GM21737 (cell line): ENCODE measurements around the gene ANAPC5.
"Not testable (repeated sequence)": the region's sequence is repeated elsewhere in the genome, so short reads cannot be mapped to it uniquely, and the experiment has no call there.

Experiments
- ATAC-seq: cut with Tn5 transposase; IDR thresholded peaks from one replicate; pipeline ENCODE4 v1.9.1; 2021; ENCODE audit warnings: mild to moderate bottlenecking, moderate library complexity; ENCODE audit not compliant: unreplicated experiment

ANAPC5 gene

DNA sequence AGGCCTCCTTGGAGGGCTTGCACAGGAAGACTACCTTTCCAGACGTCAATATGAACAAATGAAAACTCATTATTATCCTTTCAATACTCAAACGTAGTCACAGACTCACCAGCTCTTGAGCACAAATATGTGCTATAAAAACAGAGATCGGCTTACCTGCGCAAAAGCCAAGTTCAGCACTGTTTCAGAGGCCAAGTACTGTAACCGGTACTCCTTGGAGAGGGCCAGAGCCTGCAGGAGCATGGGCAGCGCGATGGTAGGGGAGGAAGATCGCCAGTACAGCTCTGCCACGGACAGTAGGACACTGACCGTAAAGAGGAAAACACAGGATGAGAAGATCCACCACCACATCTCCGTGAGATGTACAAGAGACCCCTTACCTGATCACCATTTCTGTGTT, 34.1 kb downstream of the ANAPC5 start:
- ATAC-seq = no peak

DNA sequence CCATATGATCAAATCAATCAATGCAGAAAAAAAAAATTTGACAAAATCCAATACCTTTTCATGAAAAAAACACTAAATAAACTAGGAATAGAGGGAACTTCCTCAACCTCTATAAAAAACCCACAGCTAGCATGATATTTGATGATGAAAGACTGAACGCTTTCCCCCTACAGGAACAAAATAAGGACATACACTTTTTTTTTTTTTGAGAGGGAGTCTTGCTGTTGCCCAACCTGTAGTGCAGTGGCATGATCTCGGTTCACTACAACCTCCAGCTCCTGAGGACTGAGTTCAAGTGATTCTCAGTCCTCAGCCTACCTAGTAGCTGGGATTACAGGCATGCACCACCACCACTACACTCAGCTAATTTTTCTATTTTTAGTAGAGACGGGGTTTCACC, 37.8 kb downstream of the ANAPC5 start:
- ATAC-seq = no peak

DNA sequence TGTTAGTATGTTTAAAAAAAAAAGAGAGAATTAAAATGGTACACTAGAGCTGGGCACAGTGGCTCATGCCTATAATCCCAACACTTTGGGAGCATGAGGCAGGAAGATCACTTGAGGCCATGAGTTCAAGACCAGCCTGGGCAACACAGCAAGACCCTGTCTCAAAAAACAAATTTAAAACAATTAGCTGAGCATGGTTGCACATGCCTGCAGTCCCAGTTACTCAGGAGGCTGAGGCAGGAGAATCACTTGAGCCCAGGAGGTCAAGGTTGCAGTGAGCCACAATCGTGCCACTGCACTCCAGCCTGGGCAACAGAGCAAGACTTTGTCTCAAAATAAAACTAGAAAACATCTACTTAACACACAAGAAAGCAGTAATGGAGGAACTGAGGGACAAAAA, 42.0 kb downstream of the ANAPC5 start:
- not testable (repeated sequence) for ATAC-seq

DNA sequence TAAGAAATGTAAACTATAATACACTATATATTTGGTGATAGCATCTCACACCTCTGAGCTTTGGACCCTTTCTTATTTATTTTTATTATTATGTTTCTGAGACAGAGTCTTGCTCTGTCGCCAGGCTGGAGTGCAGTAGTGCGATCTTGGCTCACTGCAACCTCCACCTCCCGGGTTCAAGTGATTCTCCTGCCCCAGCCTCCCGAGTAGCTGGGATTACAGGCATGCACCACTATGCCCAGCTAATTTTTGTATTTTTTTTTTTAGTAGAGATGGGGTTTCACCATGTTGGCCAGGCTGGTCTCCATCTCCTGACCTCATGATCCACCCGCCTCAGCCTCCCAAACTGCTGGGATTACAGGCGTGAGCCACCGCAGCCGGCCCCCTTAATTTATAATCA, 44.8 kb downstream of the ANAPC5 start:
- ATAC-seq = not testable (repeated sequence)

DNA sequence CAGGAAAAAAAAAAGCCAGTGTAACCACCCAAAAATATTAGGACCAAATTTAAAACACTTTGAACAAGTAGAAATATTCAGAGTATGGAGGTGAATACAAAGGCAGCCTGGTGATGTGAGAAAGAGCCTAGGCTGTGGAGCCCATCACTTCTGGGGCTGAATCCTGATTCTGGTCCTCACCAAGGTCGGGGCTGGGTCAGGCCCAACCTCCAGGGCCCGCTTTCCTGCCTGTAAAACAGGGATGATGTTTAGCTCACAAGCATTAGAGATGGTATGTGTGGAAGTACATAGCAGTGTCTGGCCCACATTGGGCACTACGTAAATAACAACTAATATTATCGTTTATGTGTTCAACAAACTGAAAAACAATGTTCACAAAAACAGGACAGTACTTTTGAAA, 47.9 kb downstream of the ANAPC5 start:
- no peak for ATAC-seq

DNA sequence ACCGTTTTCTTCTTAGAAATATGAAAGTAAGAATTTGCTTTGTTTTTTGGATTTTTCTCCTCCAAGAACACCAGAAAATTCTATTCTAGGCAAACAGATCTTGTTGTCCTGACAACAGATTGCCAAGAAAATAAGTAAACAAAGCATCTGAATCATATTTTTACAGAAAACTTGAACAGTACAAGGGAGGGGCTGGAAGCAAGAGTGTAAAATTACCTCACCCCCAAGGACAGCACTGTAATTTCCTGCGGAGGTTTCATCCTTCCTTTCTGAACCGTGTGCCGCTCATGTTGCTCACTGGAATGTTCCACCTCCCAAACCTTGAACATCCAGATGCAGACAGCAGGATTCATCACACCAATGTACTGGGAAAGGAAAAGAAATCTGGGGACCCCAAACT, 50.3 kb downstream of the ANAPC5 start:
- ATAC-seq = no peak

DNA sequence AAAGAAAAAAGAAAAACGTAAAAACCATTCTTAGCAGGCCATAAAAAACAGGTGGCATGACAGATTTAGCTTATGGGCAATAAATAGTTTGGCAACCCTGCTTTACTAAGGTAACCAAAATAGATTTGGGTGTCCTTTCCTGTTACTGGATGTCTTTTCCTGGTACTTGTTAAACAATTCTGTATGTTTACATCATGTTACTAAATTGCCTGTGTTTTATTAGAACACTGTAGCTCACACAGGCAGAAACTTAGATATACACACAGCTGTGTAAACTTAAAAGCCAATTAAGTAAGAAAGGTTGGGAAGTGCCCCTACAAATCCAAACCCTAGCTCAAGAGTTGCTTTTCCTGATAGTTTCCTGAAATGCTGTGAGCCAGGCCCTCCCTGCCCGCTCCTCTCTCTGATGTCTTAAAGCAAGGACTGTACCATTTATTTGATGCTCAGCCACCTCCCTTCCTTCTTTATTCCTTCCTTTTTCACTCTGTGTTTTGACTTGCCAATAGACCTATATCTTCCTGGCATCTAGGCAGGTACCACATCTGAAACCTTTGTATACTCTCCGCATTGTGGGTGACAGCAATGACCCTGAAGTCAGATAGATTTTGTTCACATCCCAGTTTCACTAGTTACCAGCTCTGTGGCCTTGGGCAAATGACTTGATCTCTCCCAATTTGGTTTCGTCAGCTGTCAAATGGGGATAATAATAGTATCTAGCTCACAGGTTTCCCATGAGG, 52.0 kb downstream of the ANAPC5 start:
- ATAC-seq = no peak

DNA sequence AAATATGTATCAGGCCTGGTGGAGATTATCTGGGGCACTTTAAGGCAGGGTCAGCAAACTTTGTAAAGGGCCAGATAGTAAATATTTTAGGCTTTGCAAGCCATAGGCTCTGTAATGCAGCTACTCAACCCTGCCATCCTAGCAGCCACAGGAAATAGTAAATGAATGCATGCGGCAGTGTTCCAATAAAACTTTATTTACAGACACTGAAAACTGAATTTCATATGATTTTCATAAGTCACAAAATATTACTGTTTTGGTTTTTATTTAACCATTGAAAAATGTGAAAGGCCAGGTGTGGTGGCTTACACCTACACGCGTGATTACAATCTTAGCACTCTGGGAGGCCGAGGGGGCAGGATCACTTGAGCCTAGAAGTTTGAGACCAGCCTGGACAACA, 52.5 kb downstream of the ANAPC5 start:
- ATAC-seq = no peak

DNA sequence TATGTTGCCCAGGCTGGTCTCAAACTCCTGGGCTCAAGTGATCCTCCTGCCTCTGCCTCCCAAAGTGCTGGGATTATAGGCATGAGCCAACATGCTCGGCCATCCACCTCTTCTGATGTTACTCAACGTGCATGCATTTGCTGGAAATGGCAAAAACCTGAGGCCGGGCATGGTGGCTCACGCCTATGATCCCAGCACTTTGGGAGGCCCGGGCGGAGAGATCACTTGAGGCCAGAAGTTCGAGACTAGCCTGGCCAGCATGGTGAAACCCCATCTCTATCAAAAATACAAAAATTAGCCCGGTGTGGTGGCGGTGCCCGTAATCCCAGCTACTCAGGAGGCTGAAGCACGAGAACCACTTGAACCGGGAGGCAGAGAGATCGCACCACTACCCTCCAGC, 53.8 kb downstream of the ANAPC5 start:
- ATAC-seq = not testable (repeated sequence)

DNA sequence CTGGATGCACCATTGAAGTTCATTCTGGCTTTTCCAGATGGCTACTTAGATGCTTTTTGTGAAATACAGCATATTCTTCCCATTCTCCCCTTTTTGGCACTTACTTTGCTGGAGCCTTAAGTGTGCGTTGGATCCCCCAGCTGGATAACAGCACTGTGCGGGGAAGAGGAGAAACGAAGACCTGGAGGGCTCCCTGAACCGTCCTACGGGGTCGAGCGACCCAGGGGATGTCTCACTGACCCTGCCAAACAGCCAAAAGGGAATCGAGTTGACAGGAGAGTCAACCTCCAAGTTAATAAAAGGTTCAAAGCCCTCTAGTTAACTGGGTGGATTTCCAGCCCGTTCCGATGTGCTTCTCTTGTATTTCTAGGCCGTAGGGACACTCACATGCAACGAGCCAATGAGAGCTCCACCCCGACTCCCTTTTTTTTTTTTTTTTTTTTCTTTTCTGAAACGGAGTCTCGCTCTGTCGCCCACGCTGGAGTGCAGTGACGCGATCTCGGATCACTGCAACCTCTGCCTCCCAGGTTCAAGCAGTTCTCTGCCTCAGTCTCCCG, 54.7 kb downstream of the ANAPC5 start:
- ATAC-seq = no peak

DNA sequence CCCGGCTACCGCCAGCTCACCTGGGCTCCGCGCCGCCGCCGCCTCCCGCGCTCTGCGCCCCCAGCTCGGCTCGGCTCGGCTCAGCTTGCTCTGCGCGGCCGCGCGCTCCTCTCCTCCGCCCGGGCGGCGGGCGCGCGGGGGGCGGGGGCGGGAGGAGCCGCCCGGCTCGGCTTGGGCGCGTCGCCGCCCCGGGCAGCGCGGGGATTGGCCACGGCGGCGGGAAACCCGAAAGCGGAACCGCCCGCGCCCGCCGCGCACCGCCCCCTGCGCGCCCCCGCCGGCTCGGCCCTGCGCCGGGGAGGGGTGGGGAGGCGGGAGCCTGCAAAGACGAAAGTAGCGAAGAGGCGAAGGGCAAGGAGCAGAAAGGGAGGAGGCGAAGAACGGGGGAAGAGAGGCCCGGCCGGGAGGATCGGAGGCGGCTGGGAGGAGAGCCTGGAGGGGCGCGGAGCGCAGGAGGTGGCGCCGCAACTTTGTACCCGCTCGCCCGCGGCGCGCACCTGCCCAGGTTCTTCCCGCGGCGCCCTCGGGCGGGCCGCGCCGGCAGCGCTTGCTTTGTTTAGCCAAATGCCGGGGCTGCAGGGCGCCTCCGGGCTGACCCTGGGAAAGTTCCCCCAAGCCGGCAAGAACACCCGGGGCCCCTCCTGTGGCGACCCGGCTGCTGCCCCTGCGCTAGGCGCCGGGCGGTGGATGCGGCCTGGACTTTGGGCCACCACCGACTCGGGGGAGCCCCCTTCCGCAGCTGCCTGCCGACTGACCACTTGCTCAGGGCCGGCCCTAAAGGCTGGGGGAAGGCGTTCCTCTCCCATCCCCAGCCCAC, 55.4 kb downstream of the ANAPC5 start, which contains the start of gene CAMKK2:
TSS of gene CAMKK2 (minus strand) at position 92 of the 817 bp plus-strand sequence. CDS start 22,183 bp downstream, outside the sequence.
- peak; percentile 62 for ATAC-seq

DNA sequence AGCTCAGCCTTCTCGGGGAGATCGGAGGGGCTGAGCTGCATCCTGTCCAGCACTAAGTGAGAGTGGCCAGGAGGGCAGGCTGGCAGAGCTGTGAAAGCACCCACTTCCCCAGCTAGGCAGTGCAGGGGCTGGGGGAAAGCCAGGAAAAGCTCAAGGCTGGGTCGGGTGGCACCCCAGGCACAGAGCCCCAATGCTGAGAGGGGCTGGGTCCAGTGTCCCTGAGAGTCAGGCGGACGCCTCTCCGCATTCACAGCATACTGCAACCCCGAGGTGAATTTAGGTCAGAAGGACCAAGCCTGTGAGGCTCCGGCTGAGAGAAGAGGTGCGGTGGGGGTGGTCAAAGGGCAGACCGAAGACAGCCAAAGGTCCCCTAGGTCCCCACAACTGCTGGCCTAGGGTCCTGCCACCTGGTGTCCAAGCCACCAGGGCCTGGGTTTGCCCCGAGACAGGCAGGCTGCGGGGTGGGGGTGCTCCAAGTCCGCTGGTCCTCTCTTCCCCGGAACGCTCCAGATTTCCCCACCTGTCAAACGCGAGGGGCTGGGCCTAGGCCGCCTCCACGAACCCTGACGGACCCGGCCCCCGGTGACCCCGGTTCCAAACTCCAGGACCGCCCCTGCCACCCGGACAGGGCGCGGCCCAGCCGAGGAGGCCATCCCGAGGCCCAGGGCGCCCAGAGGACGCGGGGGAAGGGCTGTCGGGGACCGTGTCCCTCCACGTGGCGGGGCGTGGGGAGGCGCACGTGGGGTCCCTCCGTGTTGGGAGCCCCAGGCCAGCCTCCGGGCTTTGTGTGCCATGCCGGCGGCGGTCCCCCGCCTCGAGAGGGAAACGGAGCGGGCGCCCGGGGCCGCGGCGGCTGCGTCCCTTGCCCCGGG, 56.2 kb downstream of the ANAPC5 start:
- ATAC-seq = peak; percentile 25

DNA sequence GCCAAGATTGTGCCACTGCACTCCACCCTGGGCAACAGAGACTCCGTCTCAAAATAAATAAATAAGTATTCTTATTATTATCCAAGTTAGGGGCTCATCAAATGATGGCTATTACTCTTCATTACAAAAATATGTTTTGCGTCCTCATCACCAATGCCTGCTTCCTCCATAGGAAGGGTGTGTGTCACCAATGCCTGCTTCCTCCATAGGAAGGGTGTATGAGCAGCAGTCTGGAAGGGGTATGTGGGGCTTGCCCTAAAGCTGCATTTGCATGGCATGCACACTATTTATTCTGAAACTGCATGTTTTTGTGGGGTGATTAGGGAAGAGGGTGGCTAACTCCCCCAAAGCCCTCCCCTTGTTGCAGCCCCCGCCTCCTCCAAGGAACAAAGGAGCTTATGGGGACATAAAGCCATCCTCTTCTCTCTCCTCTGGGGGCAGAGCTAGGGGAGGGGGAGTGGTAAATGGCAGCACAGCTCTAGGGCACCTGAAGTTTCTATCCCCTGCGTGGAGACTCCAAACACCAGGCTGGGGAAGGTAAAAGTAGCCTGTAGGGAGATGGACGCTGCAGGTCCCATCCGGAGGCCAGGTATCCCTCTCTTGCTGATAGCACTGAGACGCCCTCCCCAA, 57.0 kb downstream of the ANAPC5 start:
- no peak for ATAC-seq

DNA sequence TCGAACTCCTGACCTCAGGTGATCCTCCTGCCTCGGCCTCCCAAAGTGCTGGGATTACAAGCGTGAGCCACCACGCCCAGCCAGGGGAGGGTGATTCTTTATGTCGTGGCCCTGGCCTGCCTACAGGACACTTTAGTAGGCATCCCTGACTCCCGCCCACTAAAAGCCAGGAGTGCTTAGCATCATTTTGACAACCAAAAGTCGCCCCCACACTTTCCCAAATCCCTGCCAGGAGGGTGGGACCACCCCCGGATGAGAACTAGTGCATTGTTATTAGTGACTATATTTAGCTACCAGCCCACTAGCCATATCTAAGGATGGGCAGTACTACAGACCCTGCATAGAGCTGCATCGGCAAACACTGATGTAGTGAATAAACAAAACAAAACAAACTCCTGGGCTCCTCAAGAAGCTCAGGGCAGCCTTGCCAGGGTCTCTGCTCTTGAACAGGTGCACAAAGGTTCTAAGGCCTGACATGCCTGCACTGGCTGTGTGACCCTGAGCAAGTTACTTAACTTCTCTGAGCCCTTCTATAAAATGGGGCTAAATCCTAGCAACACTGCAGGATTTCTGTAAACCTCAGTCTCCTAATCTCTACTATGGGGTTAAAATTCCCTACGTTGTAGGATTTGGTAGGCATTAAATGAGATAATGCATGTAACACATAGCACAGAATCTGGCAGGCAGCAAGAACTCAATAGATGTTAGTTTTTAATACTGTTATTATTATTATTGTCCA, 57.9 kb downstream of the ANAPC5 start:
- no peak for ATAC-seq

DNA sequence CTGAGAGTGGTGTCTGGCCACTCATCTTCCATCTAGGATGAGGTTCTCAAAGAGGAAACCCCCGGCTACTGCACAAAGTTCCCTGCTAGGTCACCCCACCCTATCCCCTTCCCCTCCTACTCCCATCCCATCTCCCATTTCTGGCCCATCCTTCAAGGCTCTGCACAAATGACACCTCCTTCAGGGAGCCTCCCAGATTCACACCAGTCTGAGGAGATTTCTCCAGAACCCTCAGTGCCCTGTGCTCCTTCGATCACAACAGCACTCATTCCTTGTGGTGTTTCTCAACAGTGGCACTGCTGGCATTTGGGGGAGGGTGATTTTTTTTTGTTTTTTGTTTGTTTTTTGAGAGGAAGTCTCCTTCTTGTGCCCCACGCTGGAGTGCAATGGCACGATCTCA, 58.6 kb downstream of the ANAPC5 start:
- ATAC-seq = no peak

DNA sequence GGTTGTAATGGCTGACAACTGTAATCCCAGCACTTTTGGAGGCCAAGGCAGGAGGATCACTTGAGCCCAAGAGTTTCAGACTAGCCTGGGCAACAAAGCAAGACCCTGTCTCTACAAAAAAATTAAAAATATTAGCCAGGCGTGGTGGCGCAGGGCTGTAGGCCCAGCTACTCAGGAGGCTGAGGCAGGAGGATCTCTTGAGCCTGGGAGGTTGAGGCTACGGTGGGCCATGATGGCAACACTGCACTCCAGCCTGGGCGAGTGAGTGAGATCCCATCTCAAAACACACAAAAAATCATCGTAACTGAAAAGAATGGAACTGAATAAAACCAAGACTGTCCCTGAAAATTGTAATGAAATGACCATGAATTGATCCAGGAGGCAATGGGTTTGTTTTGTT, 61.8 kb downstream of the ANAPC5 start:
- no peak for ATAC-seq

DNA sequence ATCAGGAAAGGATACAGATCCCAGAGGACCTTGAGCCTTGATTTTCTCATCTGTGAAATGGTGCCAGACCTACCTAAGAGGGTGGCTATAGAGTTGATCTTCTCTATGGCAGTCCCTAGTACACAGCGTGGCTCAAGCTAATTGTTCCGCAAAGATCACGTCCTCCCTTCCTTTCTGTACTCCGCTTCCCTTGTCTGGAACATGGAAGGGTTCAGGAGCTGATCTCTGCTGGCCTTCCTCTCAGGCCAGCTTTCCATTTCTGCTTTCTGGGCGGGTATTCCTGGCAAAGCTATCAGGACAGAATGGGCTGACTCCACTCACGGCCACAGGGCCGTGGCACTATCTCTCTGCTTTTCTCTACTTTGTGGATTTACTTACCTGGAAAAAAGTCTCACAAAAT, 62.2 kb downstream of the ANAPC5 start:
- no peak for ATAC-seq

DNA sequence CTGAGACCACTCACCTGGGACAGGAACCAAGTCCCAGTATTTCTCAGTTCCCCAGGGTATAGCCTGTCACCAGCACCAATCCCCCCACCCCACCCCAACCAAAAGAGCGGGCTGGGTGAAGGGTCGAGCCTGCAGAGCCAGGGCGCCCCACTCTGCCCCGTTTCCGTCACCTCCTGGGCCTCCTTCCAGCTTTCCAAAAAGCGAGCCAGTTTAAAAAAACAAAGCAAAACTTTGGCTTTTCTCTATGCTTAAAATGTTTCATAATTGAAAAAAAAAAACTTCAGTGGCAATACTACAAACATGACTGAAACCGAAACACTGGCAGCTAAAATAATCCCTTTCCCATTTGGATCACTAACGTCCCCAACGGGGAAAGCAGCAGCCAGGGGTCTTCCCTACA, 63.2 kb downstream of the ANAPC5 start:
- ATAC-seq = no peak

DNA sequence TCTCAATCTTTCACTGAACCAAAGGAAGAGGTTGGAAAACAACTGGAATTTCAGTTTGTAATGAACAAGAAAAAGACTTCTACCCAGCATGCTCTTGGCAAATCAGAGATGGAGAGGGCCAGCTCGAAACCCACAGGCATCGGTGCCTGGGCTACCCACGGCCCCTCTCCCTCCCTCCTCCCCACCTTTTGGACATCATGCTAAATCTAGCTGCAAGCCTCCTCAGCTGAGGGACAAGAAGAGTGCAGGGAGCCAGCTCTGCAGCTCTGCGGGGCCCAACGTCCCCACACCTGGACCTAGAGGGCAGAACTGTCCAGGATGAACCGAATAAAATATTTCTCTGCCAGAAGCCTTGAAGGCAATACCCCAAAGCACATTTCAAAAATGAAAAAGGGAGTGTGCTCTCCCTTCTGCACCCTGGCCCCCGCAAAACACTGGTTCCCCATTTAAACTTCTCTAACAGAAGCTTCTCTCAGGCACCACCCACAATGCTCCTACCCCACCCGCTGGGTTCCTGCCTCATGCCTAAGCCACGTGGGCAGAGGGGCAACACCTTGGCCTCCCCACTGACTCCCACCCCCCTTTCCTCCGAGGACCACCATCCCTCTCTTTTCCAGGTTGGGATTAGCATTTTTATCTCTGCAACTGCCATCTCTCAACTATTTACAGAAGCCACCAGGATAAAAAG, 63.9 kb downstream of the ANAPC5 start:
- ATAC-seq = no peak
